ENCODE data around the gene SLC25A47.
A peak's percentile ranks its signal among the peaks of the same experiment; 100 is the strongest.

SLC25A47 gene

DNA sequence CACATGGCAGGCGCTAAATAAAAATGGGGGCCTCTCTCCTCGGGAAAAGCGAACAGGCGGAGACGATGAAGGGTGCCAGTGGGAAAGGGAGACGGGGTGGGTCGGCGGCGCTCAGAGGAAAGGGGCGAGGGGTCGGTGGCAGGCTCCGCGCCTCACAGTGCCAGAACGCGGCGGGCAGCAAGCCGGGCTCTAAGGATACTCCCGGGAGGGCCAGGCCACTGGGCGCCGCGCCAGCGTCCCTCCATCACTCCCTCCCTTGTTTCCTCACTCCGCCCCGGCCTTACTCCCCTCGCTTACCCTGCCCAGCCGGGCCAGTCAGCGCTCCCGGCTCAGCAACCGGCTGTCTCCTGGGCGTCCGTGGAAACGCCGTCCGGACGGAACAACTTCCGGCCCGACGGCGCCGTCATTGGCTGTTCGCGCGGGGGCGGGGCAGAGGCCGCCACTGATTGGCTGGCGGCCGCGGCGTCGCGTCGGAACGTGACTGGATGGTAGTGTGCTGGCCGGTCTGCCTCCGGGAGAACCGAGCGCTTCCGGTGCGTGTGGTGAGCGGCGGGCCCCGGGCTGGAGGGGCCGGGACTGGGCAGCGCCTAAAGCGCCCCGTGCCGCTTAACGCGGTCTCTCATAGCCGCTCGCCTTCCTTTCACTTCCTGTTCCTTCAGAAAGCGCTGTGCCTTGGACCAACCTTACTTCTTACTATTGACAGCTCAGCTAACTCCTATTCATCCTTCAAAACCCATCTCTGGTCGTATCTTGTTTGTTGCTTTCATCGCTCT, 53.0 kb downstream of the SLC25A47 start, which contains the start of gene WDR25:
TSS of gene WDR25 (plus strand) at position 523 of the 773 bp plus-strand sequence.
- TF ChIP-seq, protein P1, sequence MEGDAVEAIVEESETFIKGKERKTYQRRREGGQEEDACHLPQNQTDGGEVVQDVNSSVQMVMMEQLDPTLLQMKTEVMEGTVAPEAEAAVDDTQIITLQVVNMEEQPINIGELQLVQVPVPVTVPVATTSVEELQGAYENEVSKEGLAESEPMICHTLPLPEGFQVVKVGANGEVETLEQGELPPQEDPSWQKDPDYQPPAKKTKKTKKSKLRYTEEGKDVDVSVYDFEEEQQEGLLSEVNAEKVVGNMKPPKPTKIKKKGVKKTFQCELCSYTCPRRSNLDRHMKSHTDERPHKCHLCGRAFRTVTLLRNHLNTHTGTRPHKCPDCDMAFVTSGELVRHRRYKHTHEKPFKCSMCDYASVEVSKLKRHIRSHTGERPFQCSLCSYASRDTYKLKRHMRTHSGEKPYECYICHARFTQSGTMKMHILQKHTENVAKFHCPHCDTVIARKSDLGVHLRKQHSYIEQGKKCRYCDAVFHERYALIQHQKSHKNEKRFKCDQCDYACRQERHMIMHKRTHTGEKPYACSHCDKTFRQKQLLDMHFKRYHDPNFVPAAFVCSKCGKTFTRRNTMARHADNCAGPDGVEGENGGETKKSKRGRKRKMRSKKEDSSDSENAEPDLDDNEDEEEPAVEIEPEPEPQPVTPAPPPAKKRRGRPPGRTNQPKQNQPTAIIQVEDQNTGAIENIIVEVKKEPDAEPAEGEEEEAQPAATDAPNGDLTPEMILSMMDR (IDR thresholded peaks at IDR 0.05; ENCODE audit: low read depth, low read length) = no peak
- peak; percentile 97 for DNase-seq (ENCODE audit: low read depth, low spot score)
- in situ Hi-C loops (cut with HindIII; ENCODE audit: low sequenced_read_pairs) = no loop called here
- peak within 1 kb of the TSS; percentile 97 for H3K4me3 ChIP-seq (ENCODE audit: low read depth, low read length)

- in situ Hi-C loops (cut with HindIII; ENCODE audit: low sequenced_read_pairs) = no loop called here
- DNase-seq (ENCODE audit: low read depth, low spot score) = no peak
- H3K4me3 ChIP-seq (ENCODE audit: low read depth, low read length) = peak overlapping the region; percentile 97
- TF ChIP-seq, protein P1 (IDR thresholded peaks at IDR 0.05; ENCODE audit: low read depth, low read length) = no peak
Observed at GRCh38 chr14:100376751-100377171, 53.6 kb downstream of the SLC25A47 start.
